ENCODE results near the gene NCKIPSD.

GRCh38 chr3:48680811-48681540 is 4.7 kb downstream of the NCKIPSD start:
- TF ChIP-seq POLR2A (IDR thresholded peaks at IDR 0.05) (no peak), POLR2AphosphoS5 (IDR thresholded peaks at IDR 0.05; ENCODE audit: insufficient read depth in 1 of 2, low read depth in 1 of 2) (no peak)
- TF ChIP-seq, protein P1, sequence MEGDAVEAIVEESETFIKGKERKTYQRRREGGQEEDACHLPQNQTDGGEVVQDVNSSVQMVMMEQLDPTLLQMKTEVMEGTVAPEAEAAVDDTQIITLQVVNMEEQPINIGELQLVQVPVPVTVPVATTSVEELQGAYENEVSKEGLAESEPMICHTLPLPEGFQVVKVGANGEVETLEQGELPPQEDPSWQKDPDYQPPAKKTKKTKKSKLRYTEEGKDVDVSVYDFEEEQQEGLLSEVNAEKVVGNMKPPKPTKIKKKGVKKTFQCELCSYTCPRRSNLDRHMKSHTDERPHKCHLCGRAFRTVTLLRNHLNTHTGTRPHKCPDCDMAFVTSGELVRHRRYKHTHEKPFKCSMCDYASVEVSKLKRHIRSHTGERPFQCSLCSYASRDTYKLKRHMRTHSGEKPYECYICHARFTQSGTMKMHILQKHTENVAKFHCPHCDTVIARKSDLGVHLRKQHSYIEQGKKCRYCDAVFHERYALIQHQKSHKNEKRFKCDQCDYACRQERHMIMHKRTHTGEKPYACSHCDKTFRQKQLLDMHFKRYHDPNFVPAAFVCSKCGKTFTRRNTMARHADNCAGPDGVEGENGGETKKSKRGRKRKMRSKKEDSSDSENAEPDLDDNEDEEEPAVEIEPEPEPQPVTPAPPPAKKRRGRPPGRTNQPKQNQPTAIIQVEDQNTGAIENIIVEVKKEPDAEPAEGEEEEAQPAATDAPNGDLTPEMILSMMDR (IDR thresholded peaks at IDR 0.05) = no peak
